Liver (tissue), 3 donors: ENCODE measurements around the gene ITGA8.

ENCODE experiments used
- CTCF ChIP-seq: fragments of 150-350 bp; IDR thresholded peaks from 2 replicates; pipeline ENCODE4 v1.5.1; 2017; ENCODE audit warnings: improper control_type of control experiment, low read depth, low read length; ENCODE audit not compliant: missing input control
- GABPA ChIP-seq, 2 donors: IDR thresholded peaks in 1 of 2; conservative IDR thresholded peaks in 1 of 2; 2 replicates each; pipeline ENCODE4 v1.6.1; 2016; ENCODE audit warnings: antibody characterized with exemption in 2 of 2, mild to moderate bottlenecking in 1 of 2, moderate library complexity in 1 of 2
- HNF4G ChIP-seq: IDR thresholded peaks from 2 replicates; pipeline ENCODE4 v1.6.1; 2016; ENCODE audit warnings: antibody characterized with exemption
- JUND ChIP-seq, 2 donors: IDR thresholded peaks; 2 replicates each; pipeline ENCODE4 v1.6.1; 2016; ENCODE audit warnings: antibody characterized with exemption in 2 of 2
- MAX ChIP-seq: IDR thresholded peaks from 2 replicates; pipeline ENCODE4 v1.6.1; 2016; ENCODE audit warnings: antibody characterized with exemption
- NR2F2 ChIP-seq: IDR thresholded peaks from 2 replicates; pipeline ENCODE4 v1.6.1; 2016; ENCODE audit warnings: antibody characterized with exemption
- RAD21 ChIP-seq, 2 donors: IDR thresholded peaks; 2 replicates each; pipeline ENCODE4 v1.6.1; 2016; ENCODE audit warnings: antibody characterized with exemption in 2 of 2, mild to moderate bottlenecking in 2 of 2
- REST ChIP-seq: IDR thresholded peaks from 2 replicates; pipeline ENCODE4 v1.6.1; 2016; ENCODE audit warnings: antibody characterized with exemption, mild to moderate bottlenecking
- SP1 ChIP-seq: IDR thresholded peaks from 2 replicates; pipeline ENCODE4 v1.6.1; 2018; ENCODE audit warnings: antibody characterized with exemption, mild to moderate bottlenecking
- YY1 ChIP-seq: IDR thresholded peaks from 2 replicates; pipeline ENCODE4 v1.6.1; 2016; ENCODE audit warnings: antibody characterized with exemption, mild to moderate bottlenecking
- TF ChIP-seq, protein P1 (sequence below): IDR thresholded peaks from 2 replicates; pipeline ENCODE4 v1.6.1; 2016; ENCODE audit warnings: antibody characterized with exemption
- donor health status: healthy.
- donor health status: healthy.

DNA sequence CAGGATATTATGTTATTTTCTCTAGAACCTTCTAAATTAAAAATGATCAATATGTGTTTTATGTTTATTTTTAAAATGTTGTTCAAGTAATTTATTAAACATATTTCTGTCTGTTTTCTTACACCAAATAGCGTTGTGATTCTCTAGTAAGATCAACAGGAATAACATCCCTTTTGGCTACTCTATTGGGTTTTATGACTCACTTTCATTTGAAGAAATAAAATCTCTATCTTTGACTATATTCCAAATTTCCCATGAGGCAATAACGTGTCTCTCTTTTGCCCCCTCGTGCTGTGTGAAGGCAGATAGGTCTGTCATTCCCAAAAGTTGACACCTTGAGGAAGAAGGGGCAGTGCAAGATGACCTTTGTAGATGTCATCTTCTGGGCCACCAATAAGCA, 40.9 kb downstream of the ITGA8 start:
- TF ChIP-seq CTCF (no peak), JUND (IDR thresholded peaks at IDR 0.05) (no peak), GABPA (IDR thresholded peaks at IDR 0.05 in 1 of 2, conservative IDR thresholded peaks at IDR 0.05 in 1 of 2) (no peak), NR2F2 (no peak), REST (no peak), HNF4G (no peak), SP1 (no peak), RAD21 (IDR thresholded peaks at IDR 0.05) (no peak), MAX (no peak), YY1 (no peak)
- TF ChIP-seq, protein P1, sequence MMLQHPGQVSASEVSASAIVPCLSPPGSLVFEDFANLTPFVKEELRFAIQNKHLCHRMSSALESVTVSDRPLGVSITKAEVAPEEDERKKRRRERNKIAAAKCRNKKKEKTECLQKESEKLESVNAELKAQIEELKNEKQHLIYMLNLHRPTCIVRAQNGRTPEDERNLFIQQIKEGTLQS = no peak
